Panc1 (cell line): Measurements from ENCODE around the gene CHD6. TPM values are rescaled to one million over a fixed set of nuclear protein-coding genes. Genes with fewer than 3 reads are reported as not detected.

ENCODE experiments used
- ATAC-seq: fragments of 200-7000 bp; cut with Tn5 transposase; 2 replicates; pipeline ENCODE4 v1.9.1; 2020; ENCODE audit warnings: mild to moderate bottlenecking, moderate library complexity
- BruUV-seq: library from RNA; stranded (reverse); fragments of 400-500 nt; replicated peaks from 2 replicates; lab custom pipeline; 2021; lab: Mats Ljungman, UMichigan
- CTCF ChIA-PET: fragments of 300-600 bp; sonication (Branson Sonifier 250); formaldehyde crosslinking; loops from one replicate; lab custom pipeline; 2022; ENCODE audit warnings: antibody characterized with exemption; lab: Charles Lee
- POLR2A ChIA-PET: fragments of 300-600 bp; sonication (Branson Sonifier 250); formaldehyde crosslinking; loops from one replicate; lab custom pipeline; 2022; ENCODE audit warnings: antibody characterized with exemption; lab: Charles Lee
- DNase-seq: peaks from one replicate; pipeline ENCODE4 v3.0.0-alpha.2; 2010; ENCODE audit warnings: low read depth, low spot score
- H3K27ac ChIP-seq: 2 replicates; pipeline ENCODE4 v1.5.1; 2011; ENCODE audit warnings: mild to moderate bottlenecking, low read length, inconsistent platforms
- H3K27me3 ChIP-seq: fragments of 200-500 bp; sonication (Bioruptor generic); 2 replicates; pipeline ENCODE4 v1.6.0; 2014; ENCODE audit warnings: low read length, inconsistent platforms; ENCODE audit not compliant: control insufficient read depth, insufficient read depth
- H3K36me3 ChIP-seq: fragments of 200-500 bp; sonication (Bioruptor generic); 2 replicates; pipeline ENCODE4 v1.5.1; 2014; ENCODE audit warnings: inconsistent platforms, mild to moderate bottlenecking, low read length, moderate library complexity; ENCODE audit not compliant: control insufficient read depth, insufficient read depth
- H3K4me1 ChIP-seq: 2 replicates; pipeline ENCODE4 v1.5.1; 2011; ENCODE audit warnings: inconsistent platforms, mild to moderate bottlenecking, low read length, moderate library complexity; ENCODE audit not compliant: control insufficient read depth, insufficient read depth
- H3K4me3 ChIP-seq, 2 experiments: 2 replicates each; pipeline ENCODE4 v1.5.1; 2011 to 2012; ENCODE audit warnings: low read depth in 2 of 2, low read length in 2 of 2, mild to moderate bottlenecking in 2 of 2, inconsistent platforms in 1 of 2, moderate library complexity in 1 of 2
- H3K9me3 ChIP-seq: fragments of 200-500 bp; sonication (Bioruptor generic); 2 replicates; pipeline ENCODE4 v1.5.1; 2014; ENCODE audit warnings: low read depth, mild to moderate bottlenecking, inconsistent platforms, low read length, moderate library complexity; ENCODE audit not compliant: control insufficient read depth, insufficient read depth
- POLR2AphosphoS5 ChIP-seq: IDR thresholded peaks from 2 replicates; pipeline ENCODE4 v1.6.1; 2012; ENCODE audit warnings: mild to moderate bottlenecking, low read depth, low read length, moderate library complexity
- SIN3A ChIP-seq: IDR thresholded peaks from 2 replicates; pipeline ENCODE4 v1.6.1; 2012; ENCODE audit warnings: low read depth, mild to moderate bottlenecking, low read length, moderate library complexity, borderline replicate concordance; ENCODE audit not compliant: insufficient read depth
- TCF7L2 ChIP-seq: IDR thresholded peaks from 2 replicates; pipeline ENCODE4 v1.6.1; 2011; ENCODE audit warnings: mild to moderate bottlenecking, low read depth, low read length, inconsistent platforms
- in situ Hi-C: cut with HindIII; loops from 2 replicates; pipeline ENCODE4 v1.10.0; 2016; ENCODE audit warnings: low sequenced_read_pairs, low pct_unique_long_range_greater_than_20kb
- intact Hi-C: fragments of 100-400 bp; cut with micrococcal nuclease; formaldehyde crosslinking; loops from one replicate; pipeline ENCODE4 v1.10.0; 2022; ENCODE audit not compliant: unreplicated experiment
- total RNA-seq: library from RNA; stranded (reverse); gene quantifications from one replicate; pipeline ENCODE4 v1.2.1, GENCODE V29; 2021; ENCODE audit not compliant: unreplicated experiment
- TF ChIP-seq, protein P1 (sequence below): fragments of 450-650 bp; IDR thresholded peaks from 2 replicates; pipeline ENCODE4 v1.5.1; 2017; ENCODE audit warnings: mild to moderate bottlenecking
- TF ChIP-seq, protein P2 (sequence below), 2 experiments: IDR thresholded peaks; 2 replicates each; pipeline ENCODE4 v1.6.1; 2011 to 2012; ENCODE audit warnings: low read depth in 2 of 2, control low read depth in 1 of 2, low read length in 1 of 2, mild to moderate bottlenecking in 1 of 2, moderate library complexity in 1 of 2; ENCODE audit not compliant: insufficient read depth in 1 of 2

The CHD6 gene
- total RNA-seq, 1 experiment from 2014 or later, result 21.3 TPM

DNA sequence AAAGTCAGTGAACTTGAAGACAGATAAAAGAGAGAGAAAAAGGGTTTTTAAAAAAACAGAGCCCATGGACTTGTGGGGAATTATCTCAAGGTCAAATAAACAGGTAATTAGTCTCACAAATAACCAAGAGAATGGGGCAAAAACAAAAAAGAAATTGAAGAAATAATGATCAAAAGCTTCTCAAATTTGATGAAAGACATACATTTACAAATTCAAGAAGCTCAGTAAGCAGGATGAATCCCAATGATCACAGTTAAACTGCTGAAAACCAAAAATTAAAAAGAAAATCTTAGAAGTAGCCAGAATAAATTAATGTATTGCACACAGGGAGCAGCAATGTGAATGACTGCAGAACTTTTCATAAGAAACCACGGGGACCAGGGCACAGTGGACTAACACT, 139.1 kb downstream of the CHD6 start:
- Histone ChIP-seq H3K4me3 (no peak overlapping the region), H3K4me1 (peaks cover 11% of the 10 kb centered on the region), H3K36me3 (no peaks in the 10 kb centered on the region), H3K27me3 (no peaks in the 10 kb centered on the region), H3K9me3 (no peaks in the 10 kb centered on the region), H3K27ac (no peak overlapping the region)
- no peak for DNase-seq
- no peak for ATAC-seq
- BruUV-seq, result no TSS peak
- intact Hi-C loops (no loop called here), in situ Hi-C loops (no loop called here)
- POLR2A ChIA-PET, result no interaction called here
- TF ChIP-seq, protein P1, sequence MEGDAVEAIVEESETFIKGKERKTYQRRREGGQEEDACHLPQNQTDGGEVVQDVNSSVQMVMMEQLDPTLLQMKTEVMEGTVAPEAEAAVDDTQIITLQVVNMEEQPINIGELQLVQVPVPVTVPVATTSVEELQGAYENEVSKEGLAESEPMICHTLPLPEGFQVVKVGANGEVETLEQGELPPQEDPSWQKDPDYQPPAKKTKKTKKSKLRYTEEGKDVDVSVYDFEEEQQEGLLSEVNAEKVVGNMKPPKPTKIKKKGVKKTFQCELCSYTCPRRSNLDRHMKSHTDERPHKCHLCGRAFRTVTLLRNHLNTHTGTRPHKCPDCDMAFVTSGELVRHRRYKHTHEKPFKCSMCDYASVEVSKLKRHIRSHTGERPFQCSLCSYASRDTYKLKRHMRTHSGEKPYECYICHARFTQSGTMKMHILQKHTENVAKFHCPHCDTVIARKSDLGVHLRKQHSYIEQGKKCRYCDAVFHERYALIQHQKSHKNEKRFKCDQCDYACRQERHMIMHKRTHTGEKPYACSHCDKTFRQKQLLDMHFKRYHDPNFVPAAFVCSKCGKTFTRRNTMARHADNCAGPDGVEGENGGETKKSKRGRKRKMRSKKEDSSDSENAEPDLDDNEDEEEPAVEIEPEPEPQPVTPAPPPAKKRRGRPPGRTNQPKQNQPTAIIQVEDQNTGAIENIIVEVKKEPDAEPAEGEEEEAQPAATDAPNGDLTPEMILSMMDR, result no peak
- TF ChIP-seq TCF7L2 (no peak), POLR2AphosphoS5 (no peak), SIN3A (no peak)
- TF ChIP-seq, protein P2, sequence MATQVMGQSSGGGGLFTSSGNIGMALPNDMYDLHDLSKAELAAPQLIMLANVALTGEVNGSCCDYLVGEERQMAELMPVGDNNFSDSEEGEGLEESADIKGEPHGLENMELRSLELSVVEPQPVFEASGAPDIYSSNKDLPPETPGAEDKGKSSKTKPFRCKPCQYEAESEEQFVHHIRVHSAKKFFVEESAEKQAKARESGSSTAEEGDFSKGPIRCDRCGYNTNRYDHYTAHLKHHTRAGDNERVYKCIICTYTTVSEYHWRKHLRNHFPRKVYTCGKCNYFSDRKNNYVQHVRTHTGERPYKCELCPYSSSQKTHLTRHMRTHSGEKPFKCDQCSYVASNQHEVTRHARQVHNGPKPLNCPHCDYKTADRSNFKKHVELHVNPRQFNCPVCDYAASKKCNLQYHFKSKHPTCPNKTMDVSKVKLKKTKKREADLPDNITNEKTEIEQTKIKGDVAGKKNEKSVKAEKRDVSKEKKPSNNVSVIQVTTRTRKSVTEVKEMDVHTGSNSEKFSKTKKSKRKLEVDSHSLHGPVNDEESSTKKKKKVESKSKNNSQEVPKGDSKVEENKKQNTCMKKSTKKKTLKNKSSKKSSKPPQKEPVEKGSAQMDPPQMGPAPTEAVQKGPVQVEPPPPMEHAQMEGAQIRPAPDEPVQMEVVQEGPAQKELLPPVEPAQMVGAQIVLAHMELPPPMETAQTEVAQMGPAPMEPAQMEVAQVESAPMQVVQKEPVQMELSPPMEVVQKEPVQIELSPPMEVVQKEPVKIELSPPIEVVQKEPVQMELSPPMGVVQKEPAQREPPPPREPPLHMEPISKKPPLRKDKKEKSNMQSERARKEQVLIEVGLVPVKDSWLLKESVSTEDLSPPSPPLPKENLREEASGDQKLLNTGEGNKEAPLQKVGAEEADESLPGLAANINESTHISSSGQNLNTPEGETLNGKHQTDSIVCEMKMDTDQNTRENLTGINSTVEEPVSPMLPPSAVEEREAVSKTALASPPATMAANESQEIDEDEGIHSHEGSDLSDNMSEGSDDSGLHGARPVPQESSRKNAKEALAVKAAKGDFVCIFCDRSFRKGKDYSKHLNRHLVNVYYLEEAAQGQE (IDR thresholded peaks at IDR 0.05; ENCODE audit: insufficient read depth in 1 of 2, low read depth in 2 of 2, low read length in 1 of 2), result no peak
- CTCF ChIA-PET, result no interaction called here

DNA sequence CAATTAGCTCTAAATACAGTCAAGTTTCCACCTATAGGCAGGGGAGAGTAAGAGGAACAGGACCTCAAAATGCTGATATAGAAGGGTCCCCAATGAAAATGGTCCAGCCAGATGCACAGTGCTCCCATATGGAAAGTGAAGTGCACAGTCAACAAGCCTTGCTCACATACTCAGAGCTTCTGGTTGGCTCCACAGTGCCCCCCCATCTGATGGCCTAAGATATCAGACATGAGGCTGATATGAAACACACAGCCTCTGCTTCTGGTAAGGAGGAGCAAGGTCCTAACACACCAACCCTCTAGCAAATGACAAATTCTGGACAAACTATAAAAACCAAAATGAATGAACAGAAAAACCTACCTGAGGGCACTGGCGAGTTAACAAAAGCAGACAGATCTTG, 140.2 kb downstream of the CHD6 start:
- Histone ChIP-seq H3K9me3 (no peaks in the 10 kb centered on the region), H3K4me3 (no peak overlapping the region), H3K4me1 (peaks cover 6% of the 10 kb centered on the region; the same call in 1 of the 2 replicates), H3K27me3 (no peaks in the 10 kb centered on the region), H3K27ac (no peak overlapping the region), H3K36me3 (no peaks in the 10 kb centered on the region)
- intact Hi-C loops, result no loop called here
- ChIA-PET CTCF (no interaction called here), POLR2A (no interaction called here)
- ATAC-seq (no peak), DNase-seq (no peak)
- no TSS peak for BruUV-seq
- in situ Hi-C loops, result no loop called here
- TF ChIP-seq, protein P2 (IDR thresholded peaks at IDR 0.05; ENCODE audit: insufficient read depth in 1 of 2, low read depth in 2 of 2, low read length in 1 of 2), result no peak
- no peak for TF ChIP-seq SIN3A
- TF ChIP-seq TCF7L2, result no peak
- no peak for TF ChIP-seq POLR2AphosphoS5
- TF ChIP-seq, protein P1, result no peak
